ENCODE measurements around the gene GPR162. TPM values are rescaled to one million over a fixed set of nuclear protein-coding genes. Genes with fewer than 3 reads are reported as not detected.

GPR162 gene
- total and polyA plus RNA-seq, 12 donors: 1.1 to 42.6 (median 5.1) TPM

GRCh38 chr12:6852651-6853354, 31.2 kb downstream of the GPR162 start:
- peak; percentile 59 to 84 (median 71) for DNase-seq
- intact Hi-C loops (cut with DNase I): no loop called here
- WGBS, 4 donors: 0 to 3% (median 1%) methylated on average over 10 to 18 of the region's 18 CpGs

GRCh38 chr12:6853626-6854025, 32.0 kb downstream of the GPR162 start:
- 38 to 70% (median 41%) methylated on average over 1 of the region's 1 CpG for WGBS, 4 donors
- peaks cover 0 to 36% of the 10 kb centered on the region in 2 donors for H3K36me3 ChIP-seq (replicated peaks in 1 of 2)
- no peaks in the 10 kb centered on the region for H3K27me3 ChIP-seq
- TF ChIP-seq CTCF (IDR thresholded peaks at IDR 0.05): no peak
- no peak for TF ChIP-seq POLR2A (IDR thresholded peaks at IDR 0.05)
- no peak for DNase-seq
- no peaks in the 10 kb centered on the region for H3K9me3 ChIP-seq (replicated peaks in 1 of 3)
- H3K27ac ChIP-seq: peak overlapping the region in 3 of 5 donors; percentile 54 to 98 (median 75)
- peaks cover 13 to 24% of the 10 kb centered on the region in 2 donors for H3K4me1 ChIP-seq (replicated peaks in 1 of 2)
- H3K4me3 ChIP-seq: peak overlapping the region in 1 of 4 donors; percentile 63
- intact Hi-C loops (cut with DNase I): no loop called here

More at GRCh38 chr12:6852651-6853354, 31.2 kb downstream of the GPR162 start:
- Histone ChIP-seq H3K27ac (peak overlapping the region in 4 of 5 donors; percentile 12 to 98 (median 64)), H3K36me3 (replicated peaks in 1 of 2) (peaks cover 0 to 27% of the 10 kb centered on the region in 2 donors), H3K9me3 (replicated peaks in 1 of 3) (no peaks in the 10 kb centered on the region), H3K27me3 (no peaks in the 10 kb centered on the region), H3K4me1 (replicated peaks in 1 of 2) (peaks cover 13 to 24% of the 10 kb centered on the region in 2 donors), H3K4me3 (peak overlapping the region in 3 of 4 donors; percentile 63 to 69 (median 67))
- TF ChIP-seq CTCF (IDR thresholded peaks at IDR 0.05): no peak
- peak; percentile 17 to 20 for TF ChIP-seq POLR2A (IDR thresholded peaks at IDR 0.05)

- Histone ChIP-seq H3K4me1 (replicated peaks in 1 of 2) (peaks cover 13 to 24% of the 10 kb centered on the region in 2 donors), H3K9me3 (replicated peaks in 1 of 3) (no peaks in the 10 kb centered on the region), H3K4me3 (no peak overlapping the region), H3K27me3 (no peaks in the 10 kb centered on the region), H3K36me3 (replicated peaks in 1 of 2) (peaks cover 0 to 40% of the 10 kb centered on the region in 2 donors), H3K27ac (peak overlapping the region in 2 of 5 donors; percentile 75 to 98)
- DNase-seq: no peak
- WGBS, 4 donors: 62 to 72% (median 68%) methylated on average over 5 to 6 of the region's 6 CpGs
- intact Hi-C loops (cut with DNase I): no loop called here
- TF ChIP-seq CTCF (IDR thresholded peaks at IDR 0.05) (no peak), POLR2A (IDR thresholded peaks at IDR 0.05) (no peak)
Measured at GRCh38 chr12:6854036-6854435, 32.4 kb downstream of the GPR162 start.

GRCh38 chr12:6855322-6855721, 33.7 kb downstream of the GPR162 start:
- WGBS, 4 donors: 89 to 94% (median 92%) methylated on average over 14 of the region's 14 CpGs
- peaks cover 0 to 53% of the 10 kb centered on the region in 2 donors for H3K36me3 ChIP-seq (replicated peaks in 1 of 2)
- peaks cover 13 to 23% of the 10 kb centered on the region in 2 donors for H3K4me1 ChIP-seq (replicated peaks in 1 of 2)
- no peak overlapping the region for H3K27ac ChIP-seq
- H3K27me3 ChIP-seq: no peaks in the 10 kb centered on the region
- no peak for TF ChIP-seq POLR2A (IDR thresholded peaks at IDR 0.05)
- no peak for TF ChIP-seq CTCF (IDR thresholded peaks at IDR 0.05)
- intact Hi-C loops (cut with DNase I): no loop called here
- no peak for DNase-seq
- no peaks in the 10 kb centered on the region for H3K9me3 ChIP-seq (replicated peaks in 1 of 3)
- H3K4me3 ChIP-seq: no peak overlapping the region
